ENCODE measurements around the gene ITIH1.

- TF ChIP-seq POLR2AphosphoS5 (IDR thresholded peaks at IDR 0.05; ENCODE audit: low read depth) (no peak), CTCF (conservative IDR thresholded peaks at IDR 0.05; ENCODE audit: low read depth in 2 of 2) (no peak), CREB1 (CRISPR knock-in tag; IDR thresholded peaks at IDR 0.05; ENCODE audit: low read depth) (no peak), REST (IDR thresholded peaks at IDR 0.05; ENCODE audit: unreplicated experiment) (no peak), EZH2phosphoT487 (IDR thresholded peaks at IDR 0.05; ENCODE audit: unreplicated experiment) (no peak), JUNB (IDR thresholded peaks at IDR 0.05; ENCODE audit: unreplicated experiment) (no peak), EZH2 (IDR thresholded peaks at IDR 0.05; ENCODE audit: low read depth, unreplicated experiment) (no peak), STAT1 (IDR thresholded peaks at IDR 0.05; ENCODE audit: unreplicated experiment) (no peak), NANOG (IDR thresholded peaks at IDR 0.05; ENCODE audit: borderline replicate concordance) (no peak), ZNF114 (CRISPR knock-in tag; IDR thresholded peaks at IDR 0.05) (no peak), ZNF331 (CRISPR knock-in tag; IDR thresholded peaks at IDR 0.05; ENCODE audit: low read depth) (no peak), ETS1 (IDR thresholded peaks at IDR 0.05) (no peak), ZNF462 (CRISPR knock-in tag; IDR thresholded peaks at IDR 0.05) (no peak)
Measured at GRCh38 chr3:52817221-52817620, 39.8 kb downstream of the ITIH1 start.
